Measurements from ENCODE around the gene ARMH3.

ARMH3 gene

DNA sequence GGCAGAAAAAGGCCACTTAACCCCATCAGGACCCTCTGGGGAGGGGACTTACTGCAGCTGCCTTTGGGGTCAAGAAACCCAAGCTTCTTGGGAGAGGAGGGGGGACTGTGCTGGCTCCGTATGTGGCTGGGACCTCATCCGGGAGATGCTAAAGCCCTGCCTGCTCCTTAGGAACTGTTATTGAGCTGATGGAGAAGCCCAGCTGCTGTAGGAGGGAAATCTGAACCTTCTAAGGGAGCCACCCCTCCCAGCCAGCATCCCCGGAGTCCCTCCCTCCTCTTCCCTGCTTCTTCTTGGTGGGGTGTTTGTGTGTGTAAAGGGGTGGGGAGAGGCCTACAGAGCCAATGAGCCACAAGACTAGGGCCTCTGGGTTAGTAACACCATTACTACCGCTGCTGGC, 220.6 kb downstream of the ARMH3 start:
- no peak for DNase-seq (ENCODE audit: low read depth in 1 of 2, low spot score in 1 of 2)

GRCh38 chr10:101834341-101834740, 221.6 kb downstream of the ARMH3 start:
- no peak for DNase-seq (ENCODE audit: low read depth in 1 of 2, low spot score in 1 of 2)

- DNase-seq (ENCODE audit: low read depth in 1 of 2, low spot score in 1 of 2), result no peak
Measured at GRCh38 chr10:101833466-101833865, 222.5 kb downstream of the ARMH3 start.

- no peak for DNase-seq (ENCODE audit: low read depth in 1 of 2, low spot score in 1 of 2)
Measured at GRCh38 chr10:101832325-101832771, 223.6 kb downstream of the ARMH3 start.

- DNase-seq (ENCODE audit: low read depth in 1 of 2, low spot score in 1 of 2), result no peak
Measured at GRCh38 chr10:101831169-101831811, 224.7 kb downstream of the ARMH3 start.

GRCh38 chr10:101830322-101831168, 225.4 kb downstream of the ARMH3 start:
- peak; percentile 82 to 92 for DNase-seq (ENCODE audit: low read depth in 1 of 2, low spot score in 1 of 2)

GRCh38 chr10:101829561-101830315, 226.2 kb downstream of the ARMH3 start:
- DNase-seq (ENCODE audit: low read depth in 1 of 2, low spot score in 1 of 2), result peak; percentile 25 to 49

GRCh38 chr10:101828766-101829551, 227.0 kb downstream of the ARMH3 start:
- DNase-seq (ENCODE audit: low read depth in 1 of 2, low spot score in 1 of 2), result no peak

GRCh38 chr10:101827919-101828600, 227.9 kb downstream of the ARMH3 start:
- no peak for DNase-seq (ENCODE audit: low read depth in 1 of 2, low spot score in 1 of 2)

GRCh38 chr10:101826852-101827434, 229.0 kb downstream of the ARMH3 start:
- no peak for DNase-seq (ENCODE audit: low read depth in 1 of 2, low spot score in 1 of 2)

- no peak for DNase-seq (ENCODE audit: low read depth in 1 of 2, low spot score in 1 of 2)
Measured at GRCh38 chr10:101824736-101825135, 231.2 kb downstream of the ARMH3 start.

DNA sequence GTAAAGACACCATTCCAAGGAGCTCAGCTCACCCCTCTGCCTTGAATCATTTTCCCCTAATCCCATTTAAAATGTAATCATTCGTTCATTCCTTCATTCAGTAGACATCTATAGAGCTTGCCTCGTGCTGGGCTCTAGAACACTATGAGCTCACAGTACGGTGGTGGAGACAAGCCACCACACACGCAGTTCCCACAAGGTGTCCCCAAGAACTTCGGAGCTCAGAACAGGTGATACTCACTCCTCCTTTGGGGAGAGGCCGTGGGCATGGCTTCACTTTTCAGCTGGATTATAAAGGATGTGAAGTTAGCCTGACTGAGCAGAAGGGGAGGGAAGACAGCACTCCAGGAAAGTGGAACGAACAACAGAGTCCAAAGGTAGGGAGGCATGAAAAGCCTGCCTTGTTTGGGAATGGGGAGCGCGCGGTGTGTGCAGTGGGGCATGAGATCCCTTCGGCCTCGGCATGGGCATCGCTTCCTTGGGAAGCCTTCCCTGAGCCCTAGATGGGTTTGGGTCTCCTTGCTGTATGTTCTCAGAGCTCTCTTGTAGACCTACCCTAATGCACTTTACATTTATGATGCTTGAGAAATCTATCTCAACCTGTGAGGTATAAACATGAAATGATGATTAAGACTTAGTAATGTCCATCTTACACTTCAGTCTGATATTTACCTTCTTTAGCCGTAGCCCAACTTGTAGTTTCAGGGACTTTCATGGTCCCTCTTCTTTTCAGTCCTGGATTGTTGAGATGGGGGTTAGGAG, 236.9 kb downstream of the ARMH3 start:
- no peak for DNase-seq (ENCODE audit: low read depth in 1 of 2, low spot score in 1 of 2)

GRCh38 chr10:101818119-101818871, 237.7 kb downstream of the ARMH3 start, which contains the start of gene OGA:
OGA (minus strand) TSS chr10:101818444; CDS start chr10:101818022, 422 bp downstream.
- DNase-seq (ENCODE audit: low read depth in 1 of 2, low spot score in 1 of 2), result peak; percentile 95 to 97

GRCh38 chr10:101817337-101818118, 238.4 kb downstream of the ARMH3 start:
- no peak for DNase-seq (ENCODE audit: low read depth in 1 of 2, low spot score in 1 of 2)

GRCh38 chr10:101816913-101817336, 239.0 kb downstream of the ARMH3 start:
- DNase-seq (ENCODE audit: low read depth in 1 of 2, low spot score in 1 of 2), result no peak

DNA sequence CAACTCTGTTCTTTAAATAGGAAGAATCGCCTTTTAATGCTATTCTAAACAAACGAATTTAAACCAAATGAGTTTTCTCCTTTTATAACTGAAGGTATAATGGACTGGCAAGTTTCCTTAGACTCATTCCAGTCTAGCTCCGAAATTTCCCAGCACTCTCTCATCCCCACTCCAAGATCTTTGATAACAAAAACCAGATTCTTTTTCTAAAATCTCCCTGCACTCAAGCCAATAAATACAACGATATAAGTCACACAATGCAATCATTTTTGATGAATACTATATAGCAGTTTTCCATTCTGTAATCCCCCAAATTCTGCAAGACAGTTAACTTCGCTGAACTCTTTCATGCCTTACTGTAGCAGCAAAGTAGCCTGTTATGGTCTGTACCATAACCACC, 239.6 kb downstream of the ARMH3 start:
- no peak for DNase-seq (ENCODE audit: low read depth in 1 of 2, low spot score in 1 of 2)

GRCh38 chr10:101814466-101815071, 241.4 kb downstream of the ARMH3 start:
- DNase-seq (ENCODE audit: low read depth in 1 of 2, low spot score in 1 of 2), result no peak

All from activated T-helper 1 cell treated with anti-CD3 and anti-CD28 coated beads, Interleukin-2, amount 50 U/mL, for 16 hours (primary cell).